Gastrocnemius medialis (tissue), 4 donors: ENCODE measurements around the gene WDR7.

ENCODE experiments used
- CTCF ChIP-seq, 5 experiments: fragments of 450-650 bp in 3 of 5; fragments of 200-600 bp in 2 of 5; sonication (generic) in 2 of 5; IDR thresholded peaks in 4 of 5; conservative IDR thresholded peaks in 1 of 5; 1 replicate in 4 of 5; 2 replicates in 1 of 5; pipeline ENCODE4 v1.5.1; 2016 to 2019; ENCODE audit warnings: antibody characterized with exemption in 5 of 5, mild to moderate bottlenecking in 3 of 5, moderate library complexity in 3 of 5
- POLR2A ChIP-seq, 2 donors: fragments of 450-650 bp; IDR thresholded peaks; one replicate each; pipeline ENCODE4 v1.6.1; 2017; ENCODE audit warnings: antibody characterized with exemption in 2 of 2, mild to moderate bottlenecking in 2 of 2, moderate library complexity in 2 of 2

- no peak for TF ChIP-seq POLR2A (IDR thresholded peaks at IDR 0.05)
- no peak for TF ChIP-seq CTCF (IDR thresholded peaks at IDR 0.05 in 4 of 5, conservative IDR thresholded peaks at IDR 0.05 in 1 of 5)
Measured at GRCh38 chr18:56799756-56800155, 148.6 kb downstream of the WDR7 start.
